A673 (cell line): ENCODE measurements around the gene TMEM270. TPM values are rescaled to one million over a fixed set of nuclear protein-coding genes. Genes with fewer than 3 reads are reported as not detected.

ENCODE experiments used
- BruUV-seq: library from RNA; stranded (reverse); fragments of 400-500 nt; replicated peaks from 2 replicates; lab custom pipeline; 2021; lab: Mats Ljungman, UMichigan
- CTCF ChIA-PET: fragments of 300-600 bp; sonication (Branson Sonifier 250); formaldehyde crosslinking; loops from one replicate; lab custom pipeline; 2022; ENCODE audit warnings: antibody characterized with exemption; lab: Charles Lee
- POLR2A ChIA-PET: fragments of 300-600 bp; sonication (Branson Sonifier 250); formaldehyde crosslinking; loops from one replicate; lab custom pipeline; 2022; ENCODE audit warnings: antibody characterized with exemption; ENCODE audit not compliant: low non-redundant PET; lab: Charles Lee
- DNase-seq: peaks from one replicate; pipeline ENCODE4 v3.0.0-alpha.2; 2015; ENCODE audit warnings: low spot score
- H3K27ac ChIP-seq: fragments of 200-600 bp; sonication (generic); 2 replicates; pipeline ENCODE4 v1.5.1; 2016; ENCODE audit warnings: mixed run types, low read depth, mild to moderate bottlenecking, mixed read lengths, antibody characterized with exemption, low read length; ENCODE audit not compliant: poor library complexity, severe bottlenecking
- H3K27me3 ChIP-seq: fragments of 200-600 bp; sonication (generic); replicated peaks from 2 replicates; pipeline ENCODE4 v1.6.1; 2017; ENCODE audit warnings: mixed run types, low read depth, mild to moderate bottlenecking, mixed read lengths, antibody characterized with exemption, low read length; ENCODE audit not compliant: insufficient read depth, poor library complexity
- H3K36me3 ChIP-seq: fragments of 200-600 bp; sonication (generic); 2 replicates; pipeline ENCODE4 v1.6.1; 2016; ENCODE audit warnings: mixed run types, mild to moderate bottlenecking, mixed read lengths, antibody characterized with exemption, low read length; ENCODE audit not compliant: insufficient read depth, poor library complexity, severe bottlenecking
- H3K4me1 ChIP-seq: fragments of 200-600 bp; sonication (generic); 2 replicates; pipeline ENCODE4 v1.6.1; 2017; ENCODE audit warnings: mixed run types, mild to moderate bottlenecking, mixed read lengths, antibody characterized with exemption, low read length; ENCODE audit not compliant: insufficient read depth, poor library complexity, severe bottlenecking
- H3K4me3 ChIP-seq: fragments of 200-600 bp; sonication (generic); 2 replicates; pipeline ENCODE4 v1.5.1; 2016; ENCODE audit warnings: low read depth, mixed run types, mild to moderate bottlenecking, mixed read lengths, low read length; ENCODE audit not compliant: poor library complexity, severe bottlenecking
- H3K9me3 ChIP-seq: fragments of 200-600 bp; sonication (generic); 2 replicates; pipeline ENCODE4 v1.6.1; 2016; ENCODE audit warnings: mixed run types, low read depth, mild to moderate bottlenecking, mixed read lengths, antibody characterized with exemption, low read length; ENCODE audit not compliant: poor library complexity, severe bottlenecking
- EZH2 ChIP-seq: fragments of 200-600 bp; sonication (generic); IDR thresholded peaks from 2 replicates; pipeline ENCODE4 v1.6.1; 2017; ENCODE audit warnings: borderline replicate concordance, low read depth, mild to moderate bottlenecking, mixed read lengths, antibody characterized with exemption, low read length; ENCODE audit not compliant: poor library complexity, severe bottlenecking
- intact Hi-C: fragments of 100-400 bp; cut with micrococcal nuclease; formaldehyde crosslinking; loops from one replicate; pipeline ENCODE4 v1.10.0; 2022; ENCODE audit not compliant: unreplicated experiment
- total RNA-seq: library from RNA; stranded (reverse); gene quantifications from 2 replicates; pipeline ENCODE4 v1.2.3, GENCODE V29; 2021
- TF ChIP-seq, protein P1 (sequence below): fragments of 300-800, 200-600 bp; sonication (generic); conservative IDR thresholded peaks from 2 replicates; pipeline ENCODE4 v1.5.1; 2017; ENCODE audit warnings: low read depth, mild to moderate bottlenecking, antibody characterized with exemption, low read length, moderate library complexity, mixed read lengths

Gene TMEM270
- total RNA-seq, 1 experiment from 2014 or later = not detected

DNA sequence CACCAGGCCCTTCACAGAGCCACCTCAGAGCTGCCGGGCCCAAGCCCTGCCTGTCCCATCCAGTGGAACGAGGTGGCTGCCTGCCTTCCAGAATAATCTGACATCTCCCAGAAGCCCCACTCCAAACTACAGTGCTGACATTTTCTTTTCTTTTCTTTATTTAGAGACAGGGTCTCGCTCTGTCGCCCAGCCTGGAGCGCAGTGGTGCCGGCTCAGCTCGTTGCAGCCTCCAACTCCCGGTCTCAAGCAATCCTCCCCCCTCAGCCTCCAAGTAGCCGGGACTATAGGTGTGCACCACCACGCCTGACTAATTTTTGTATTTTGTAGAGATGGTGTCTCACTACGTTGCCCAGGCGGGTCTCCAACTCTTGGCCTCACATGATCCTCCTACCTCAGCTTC is 346 bp downstream of the TMEM270 start:
- no peaks in the 10 kb centered on the region for H3K9me3 ChIP-seq
- ChIA-PET POLR2A (no interaction called here), CTCF (no interaction called here)
- TF ChIP-seq, protein P1, sequence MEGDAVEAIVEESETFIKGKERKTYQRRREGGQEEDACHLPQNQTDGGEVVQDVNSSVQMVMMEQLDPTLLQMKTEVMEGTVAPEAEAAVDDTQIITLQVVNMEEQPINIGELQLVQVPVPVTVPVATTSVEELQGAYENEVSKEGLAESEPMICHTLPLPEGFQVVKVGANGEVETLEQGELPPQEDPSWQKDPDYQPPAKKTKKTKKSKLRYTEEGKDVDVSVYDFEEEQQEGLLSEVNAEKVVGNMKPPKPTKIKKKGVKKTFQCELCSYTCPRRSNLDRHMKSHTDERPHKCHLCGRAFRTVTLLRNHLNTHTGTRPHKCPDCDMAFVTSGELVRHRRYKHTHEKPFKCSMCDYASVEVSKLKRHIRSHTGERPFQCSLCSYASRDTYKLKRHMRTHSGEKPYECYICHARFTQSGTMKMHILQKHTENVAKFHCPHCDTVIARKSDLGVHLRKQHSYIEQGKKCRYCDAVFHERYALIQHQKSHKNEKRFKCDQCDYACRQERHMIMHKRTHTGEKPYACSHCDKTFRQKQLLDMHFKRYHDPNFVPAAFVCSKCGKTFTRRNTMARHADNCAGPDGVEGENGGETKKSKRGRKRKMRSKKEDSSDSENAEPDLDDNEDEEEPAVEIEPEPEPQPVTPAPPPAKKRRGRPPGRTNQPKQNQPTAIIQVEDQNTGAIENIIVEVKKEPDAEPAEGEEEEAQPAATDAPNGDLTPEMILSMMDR = no peak
- no peak for TF ChIP-seq EZH2
- DNase-seq = no peak
- intact Hi-C loops = loop anchor here (10.0 kb wide), 2 partner anchors 343 to 543 kb away; no protein-coding TSS in a partner anchor
- no peaks in the 10 kb centered on the region for H3K36me3 ChIP-seq
- BruUV-seq = no TSS peak
- H3K27me3 ChIP-seq = no peaks in the 10 kb centered on the region
- no peak overlapping the region for H3K27ac ChIP-seq
- no peaks in the 10 kb centered on the region for H3K4me1 ChIP-seq
- H3K4me3 ChIP-seq = no peak overlapping the region

DNA sequence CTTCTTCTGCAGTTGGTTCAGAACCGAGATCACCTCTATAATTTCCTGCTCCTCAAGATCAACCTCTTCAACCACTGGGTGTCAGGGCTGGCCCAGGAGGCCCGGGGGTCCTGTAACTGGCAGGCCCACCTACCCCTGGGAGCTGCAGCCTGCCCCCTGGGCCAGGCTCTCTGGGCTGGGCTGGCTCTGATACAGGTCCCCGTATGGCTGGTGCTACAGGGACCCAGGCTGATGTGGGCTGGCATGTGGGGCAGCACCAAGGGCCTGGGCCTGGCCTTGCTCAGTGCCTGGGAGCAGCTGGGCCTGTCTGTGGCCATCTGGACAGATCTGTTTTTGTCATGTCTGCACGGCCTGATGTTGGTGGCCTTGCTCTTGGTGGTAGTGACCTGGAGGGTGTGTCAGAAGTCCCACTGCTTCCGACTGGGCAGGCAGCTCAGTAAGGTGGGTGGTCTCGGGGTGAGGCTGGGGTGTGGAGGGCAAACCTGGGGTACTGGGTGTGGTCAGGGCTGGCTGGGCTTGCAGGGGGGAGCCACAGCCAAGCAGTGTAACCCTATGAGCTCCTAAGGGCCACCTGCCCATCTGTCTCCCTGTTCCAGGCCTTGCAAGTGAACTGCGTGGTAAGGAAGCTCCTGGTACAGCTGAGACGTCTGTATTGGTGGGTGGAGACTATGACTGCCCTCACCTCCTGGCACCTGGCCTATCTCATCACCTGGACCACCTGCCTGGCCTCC is 4.2 kb downstream of the TMEM270 start:
- Histone ChIP-seq H3K9me3 (no peaks in the 10 kb centered on the region), H3K27ac (no peak overlapping the region), H3K4me1 (no peaks in the 10 kb centered on the region), H3K4me3 (no peak overlapping the region), H3K27me3 (no peaks in the 10 kb centered on the region), H3K36me3 (no peaks in the 10 kb centered on the region)
- intact Hi-C loops = loop anchor here (10.0 kb wide), 2 partner anchors 340 to 540 kb away; no protein-coding TSS in a partner anchor
- TF ChIP-seq, protein P1 = no peak
- TF ChIP-seq EZH2 = no peak
- ChIA-PET CTCF (no interaction called here), POLR2A (no interaction called here)
- no TSS peak for BruUV-seq
- no peak for DNase-seq

DNA sequence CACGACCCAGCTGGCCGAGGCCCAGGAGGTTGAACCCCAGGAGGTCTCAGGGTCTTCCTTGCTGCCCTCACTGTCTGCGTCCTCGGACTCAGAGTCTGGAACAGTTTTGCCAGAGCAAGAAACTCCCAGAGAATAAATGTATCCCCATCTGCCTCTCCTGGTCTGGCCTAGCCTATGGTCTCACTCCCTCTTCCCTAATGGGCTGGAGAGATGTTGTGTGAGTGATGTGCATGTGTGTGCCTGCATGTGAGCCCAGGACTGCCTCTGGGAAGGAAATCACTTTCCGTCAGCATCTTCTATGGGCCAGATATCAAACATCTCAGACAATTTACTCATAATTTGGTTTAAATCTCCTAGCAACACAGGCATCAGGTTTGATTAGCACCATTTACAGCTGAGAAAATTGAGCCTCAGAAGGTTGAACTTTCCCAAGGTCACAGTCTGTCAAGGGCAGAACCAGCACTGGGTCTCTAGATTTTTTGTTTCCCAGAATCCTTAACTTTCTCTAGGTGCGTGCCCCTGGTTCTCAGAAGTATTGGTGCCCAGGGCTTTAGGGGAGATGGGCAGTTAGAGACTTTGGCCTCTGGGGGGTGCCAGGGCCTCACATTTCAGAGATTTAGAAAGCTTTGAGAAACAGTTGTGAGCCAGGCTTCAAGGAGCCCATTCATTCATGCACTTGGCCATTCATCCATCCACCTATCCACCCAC is 4.9 kb downstream of the TMEM270 start:
- Histone ChIP-seq H3K9me3 (no peaks in the 10 kb centered on the region), H3K27me3 (no peaks in the 10 kb centered on the region)
- CTCF ChIA-PET = interaction anchor here (0.6 kb wide), 1 partner anchor 161 kb away, joined by 4 read pairs; no protein-coding TSS in a partner anchor

More for the DNA sequence above, 4.9 kb downstream of the TMEM270 start:
- H3K4me1 ChIP-seq = no peaks in the 10 kb centered on the region
- peak; percentile 58 for DNase-seq
- TF ChIP-seq, protein P1 = peak; percentile 60
- no peak for TF ChIP-seq EZH2
- no peak overlapping the region for H3K4me3 ChIP-seq
- no TSS peak for BruUV-seq
- H3K36me3 ChIP-seq = no peaks in the 10 kb centered on the region
- POLR2A ChIA-PET = no interaction called here
- intact Hi-C loops = loop anchor here (2.0 to 10.0 kb wide), 3 partner anchors 161 to 539 kb away; no protein-coding TSS in a partner anchor
- no peak overlapping the region for H3K27ac ChIP-seq
